ENCODE data around the gene LINGO4. TPM values are rescaled to one million over a fixed set of nuclear protein-coding genes. Genes with fewer than 3 reads are reported as not detected.

LINGO4 gene
- total RNA-seq (2013; cell fraction: nucleolus; rRNA removed) = not detected in 2 replicates
- total RNA-seq (2014; rRNA removed) (not detected in 2 replicates), total RNA-seq (2014; rRNA removed; fragmentation: Illumina TruSeq; extraction: Trizol) (not detected in 2 replicates), total RNA-seq (2021) (not detected in 2 replicates), polyA plus RNA-seq (2011; rRNA removed) (not detected in 2 replicates), polyA plus RNA-seq (2014; fragmentation: Illumina TruSeq; extraction: Trizol) (not detected in 2 replicates), polyA plus RNA-seq (2014; fragmentation: Nextera tagmentation; extraction: Ambion mirVana) (not detected), polyA plus RNA-seq (2014; rRNA removed) (not detected in 2 replicates), polyA plus RNA-seq (2016; fragmentation: Nextera tagmentation; extraction: Ambion mirVana) (not detected), polyA minus RNA-seq (2011; rRNA and poly(A)+ RNA removed) (not detected in 2 replicates), Bru-seq, nascent RNA (not detected), BruChase-seq, experiment 1, labeled RNA remaining after a 6-hour chase (not detected), BruChase-seq, experiment 2, labeled RNA remaining after a 2-hour chase (not detected)
- not detected for polyA plus RNA-seq (2011; ENCODE audit: low read depth)
- not detected in 2 replicates for polyA plus RNA-seq (2011; cell fraction: cytosol; rRNA removed)
- polyA plus RNA-seq (2011; cell fraction: nucleus; rRNA removed) = not detected in 2 replicates
- polyA plus RNA-seq (2012) = not detected in 2 replicates
- polyA minus RNA-seq (2011; cell fraction: cytosol; rRNA and poly(A)+ RNA removed) = not detected in 2 replicates
- polyA minus RNA-seq (2011; cell fraction: nucleus; rRNA and poly(A)+ RNA removed) = not detected in 2 replicates
- long read RNA-seq, experiment 1 = 0 reads
- long read RNA-seq, experiment 2 = 0 reads

- Histone ChIP-seq H3K36me3 (ENCODE audit: control insufficient read depth in 2 of 2, insufficient read depth in 2 of 2, low read length in 1 of 2) (no peaks in the 10 kb centered on the region), H3K4me1 (ENCODE audit: control insufficient read depth, insufficient read depth, low read length) (peaks cover 6% of the 10 kb centered on the region; the same call in 1 of the 2 replicates), H3K27me3 (replicated peaks in 1 of 2; ENCODE audit: control insufficient read depth in 2 of 2, insufficient read depth in 2 of 2, low read length in 1 of 2) (peaks cover 0 to 5% of the 10 kb centered on the region in 2 experiments; a peak in 3 of 4 replicates), H2AFZ (ENCODE audit: control insufficient read depth, low read depth, low read length) (no peak within 1 kb of the TSS), H3K4me2 (ENCODE audit: control insufficient read depth, insufficient read depth) (no peak within 1 kb of the TSS), H3K27ac (ENCODE audit: control insufficient read depth, insufficient read depth) (no peak within 1 kb of the TSS), H3K9me3 (replicated peaks; ENCODE audit: control insufficient read depth, insufficient read depth, low read length) (no peaks in the 10 kb centered on the region), H4K20me1 (ENCODE audit: control insufficient read depth, insufficient read depth) (no peaks in the 10 kb centered on the region), H3K9ac (ENCODE audit: control insufficient read depth, insufficient read depth, low read length) (no peak within 1 kb of the TSS), H3K4me3 (no peak within 1 kb of the TSS), H3K79me2 (ENCODE audit: control insufficient read depth, insufficient read depth, low read length) (no peaks in the 10 kb centered on the region)
- in situ Hi-C loops (cut with MboI) = no loop called here
- ChIA-PET RAD21 (ENCODE audit: unreplicated experiment) (no interaction called here), CTCF (no interaction called here), SMC1A (ENCODE audit: uncharacterized antibody, unreplicated experiment) (no interaction called here), POLR2A (no interaction called here)
- BruUV-seq (replicated peaks) = no TSS peak
- WGBS (ENCODE audit: insufficient coverage, insufficient replicate concordance, low lambda C conversion rate, missing lambda C conversion rate) = 37% methylated on average over 12 of the region's 12 CpGs
- DNase-seq (ENCODE audit: low read depth, low spot score) (no peak), ATAC-seq (no peak), FAIRE-seq (no peak)
- intact Hi-C loops (cut with micrococcal nuclease; ENCODE audit: unreplicated experiment) = no loop called here
- TF ChIP-seq STAT3 (IDR thresholded peaks at IDR 0.05; ENCODE audit: low read depth, low read length) (no peak), FOS (IDR thresholded peaks at IDR 0.05; ENCODE audit: borderline replicate concordance, extremely low read depth, insufficient read length) (no peak), ZBTB4 (CRISPR knock-in tag; IDR thresholded peaks at IDR 0.05) (no peak), SMAD5 (IDR thresholded peaks at IDR 0.05; ENCODE audit: low read depth) (no peak), RCOR1 (conservative IDR thresholded peaks at IDR 0.05; ENCODE audit: low read depth, low read length) (no peak), CREM (IDR thresholded peaks at IDR 0.05; ENCODE audit: low read depth) (no peak), CREB1 (IDR thresholded peaks at IDR 0.05; ENCODE audit: low read depth) (no peak), RFX5 (IDR thresholded peaks at IDR 0.05; ENCODE audit: low read depth, low read length) (no peak), EZH2 (IDR thresholded peaks at IDR 0.05; ENCODE audit: borderline replicate concordance, control insufficient read depth, low read depth, low read length) (no peak), SREBF2 (IDR thresholded peaks at IDR 0.05; ENCODE audit: low read length) (no peak), MTA2 (IDR thresholded peaks at IDR 0.05; ENCODE audit: low read depth) (no peak), MYC (IDR thresholded peaks at IDR 0.05; ENCODE audit: insufficient read depth, insufficient read length, insufficient replicate concordance, low read length, severe bottlenecking) (no peak), ETV6 (conservative IDR thresholded peaks at IDR 0.05 in 1 of 2, IDR thresholded peaks at IDR 0.05 in 1 of 2; ENCODE audit: borderline replicate concordance in 1 of 2, low read depth in 1 of 2) (no peak), HDGF (IDR thresholded peaks at IDR 0.05) (no peak), BCL3 (IDR thresholded peaks at IDR 0.05; ENCODE audit: borderline replicate concordance, insufficient read depth, low read depth, low read length, poor library complexity, severe bottlenecking) (no peak)
These were observed at the start of gene LINGO4 for GRCh38 chr1:151805066-151805820. Gene LINGO4, minus strand, starts transcription at chr1:151805419. Its CDS starts 2,715 bp downstream, at chr1:151802704.

Measured in GM12878 (cell line).